GM18867 (cell line): ENCODE data around the gene STPG4.

Experiments used
- ATAC-seq: cut with Tn5 transposase; IDR thresholded peaks from one replicate; pipeline ENCODE4 v1.9.1; 2021; ENCODE audit warnings: mild to moderate bottlenecking, moderate library complexity; ENCODE audit not compliant: unreplicated experiment

Gene STPG4

GRCh38 chr2:47091118-47091517, 64.0 kb downstream of the STPG4 start:
- no peak for ATAC-seq

- no peak for ATAC-seq
Observed at GRCh38 chr2:47089083-47089464, 66.0 kb downstream of the STPG4 start.

GRCh38 chr2:47088371-47089082, 66.6 kb downstream of the STPG4 start:
- ATAC-seq = no peak

- no peak for ATAC-seq
Observed at GRCh38 chr2:47087051-47087450, 68.1 kb downstream of the STPG4 start.

- no peak for ATAC-seq
Observed at GRCh38 chr2:47086571-47086970, 68.5 kb downstream of the STPG4 start.

GRCh38 chr2:47086054-47086471, 69.0 kb downstream of the STPG4 start:
- no peak for ATAC-seq

- no peak for ATAC-seq
Observed at GRCh38 chr2:47083886-47084687, 71.0 kb downstream of the STPG4 start.

- ATAC-seq = no peak
Observed at GRCh38 chr2:47083485-47083884, 71.6 kb downstream of the STPG4 start.

GRCh38 chr2:47083005-47083404, 72.1 kb downstream of the STPG4 start:
- no peak for ATAC-seq

- no peak for ATAC-seq
Observed at GRCh38 chr2:47080888-47081301, 74.2 kb downstream of the STPG4 start.

- ATAC-seq = no peak
Observed at GRCh38 chr2:47079515-47080412, 75.3 kb downstream of the STPG4 start.

- no peak for ATAC-seq
Observed at GRCh38 chr2:47078541-47079482, 76.3 kb downstream of the STPG4 start.

GRCh38 chr2:47077442-47078117, 77.5 kb downstream of the STPG4 start:
- ATAC-seq = no peak

- ATAC-seq = no peak
Observed at GRCh38 chr2:47076586-47077441, 78.3 kb downstream of the STPG4 start.

GRCh38 chr2:47076126-47076506, 79.0 kb downstream of the STPG4 start:
- ATAC-seq = no peak

- ATAC-seq = no peak
Observed at GRCh38 chr2:47075361-47076125, 79.6 kb downstream of the STPG4 start.

- ATAC-seq = no peak
Observed at GRCh38 chr2:47074691-47075090, 80.4 kb downstream of the STPG4 start.

GRCh38 chr2:47073641-47074040, 81.5 kb downstream of the STPG4 start:
- no peak for ATAC-seq
